GM19468 (cell line): ENCODE measurements around the gene PRIM1.

ENCODE experiments used
- ATAC-seq: cut with Tn5 transposase; IDR thresholded peaks from one replicate; pipeline ENCODE4 v1.9.1; 2021; ENCODE audit warnings: mild to moderate bottlenecking, moderate library complexity, moderate number of reproducible peaks; ENCODE audit not compliant: unreplicated experiment; ENCODE audit errors: extremely low read depth

The PRIM1 gene

DNA sequence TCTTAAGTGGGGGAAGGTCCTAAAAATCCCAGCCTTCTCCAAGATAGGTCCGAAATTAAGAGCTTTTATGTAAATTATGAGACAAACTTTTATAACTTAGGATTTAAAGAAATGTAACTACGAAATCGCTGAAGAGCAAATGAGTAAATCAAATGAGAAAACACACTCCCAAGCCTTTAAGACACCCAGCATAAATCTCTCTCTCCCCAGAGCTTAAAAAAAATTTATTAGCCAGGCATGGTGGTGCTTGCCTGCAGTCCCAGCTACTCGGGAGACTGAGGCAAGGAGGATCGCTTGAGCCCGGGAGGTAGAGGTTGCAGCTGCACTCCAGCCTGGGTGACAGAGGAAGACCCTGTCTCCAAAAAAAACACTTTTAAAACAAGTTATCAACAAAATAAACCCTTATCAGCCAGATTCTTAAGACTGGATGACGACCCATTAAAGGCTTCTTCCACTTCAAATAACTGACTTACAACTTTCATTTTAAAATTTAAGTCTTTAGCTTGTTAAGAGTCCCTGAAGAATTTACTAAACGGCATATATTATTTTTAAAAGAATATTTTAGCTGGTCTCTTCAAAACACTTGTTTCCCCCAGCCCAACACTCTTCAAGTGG, 67.3 kb downstream of the PRIM1 start:
- ATAC-seq: no peak

DNA sequence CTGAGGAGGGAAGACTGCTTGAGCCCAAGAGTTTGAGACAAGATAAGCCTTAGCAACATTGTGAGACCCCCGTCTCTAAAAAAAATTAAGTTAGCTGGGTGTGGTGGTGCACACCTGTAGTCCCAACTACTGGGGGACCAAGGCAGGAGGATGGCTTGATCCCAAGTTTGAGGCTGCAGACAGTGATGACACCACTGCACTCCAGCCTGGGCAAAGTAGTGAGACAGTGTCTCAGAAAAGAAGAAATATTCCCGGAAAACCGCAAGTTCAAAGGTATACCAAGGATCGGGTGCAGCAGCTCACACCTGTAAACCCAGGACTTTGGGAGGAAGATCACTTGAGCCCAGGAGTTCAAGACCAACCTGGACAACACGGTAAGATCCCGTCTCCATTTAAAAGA, 69.8 kb downstream of the PRIM1 start:
- no peak for ATAC-seq
